PC-3 (cell line): Measurements from ENCODE around the gene SEMA4G. TPM values are rescaled to one million over a fixed set of nuclear protein-coding genes. Genes with fewer than 3 reads are reported as not detected.

Experiments
- ATAC-seq: fragments of 200-7000 bp; cut with Tn5 transposase; 2 replicates; pipeline ENCODE4 v1.9.1; 2020; ENCODE audit warnings: mild to moderate bottlenecking, moderate library complexity
- BruUV-seq: library from RNA; stranded (reverse); fragments of 400-500 nt; replicated peaks from 2 replicates; lab custom pipeline; 2021; lab: Mats Ljungman, UMichigan
- CTCF ChIA-PET: fragments of 300-600 bp; sonication (Branson Sonifier 250); formaldehyde crosslinking; loops from one replicate; lab custom pipeline; 2022; ENCODE audit warnings: antibody characterized with exemption; lab: Charles Lee
- POLR2A ChIA-PET: fragments of 300-600 bp; sonication (Branson Sonifier 250); formaldehyde crosslinking; loops from one replicate; lab custom pipeline; 2022; ENCODE audit warnings: antibody characterized with exemption; ENCODE audit not compliant: unreplicated experiment; lab: Charles Lee
- DNase-seq: peaks from one replicate; pipeline ENCODE4 v3.0.0-alpha.2; 2015
- H2AFZ ChIP-seq: fragments of 300-600 bp; sonication (generic); 2 replicates; pipeline ENCODE4 v1.6.0; 2016; ENCODE audit warnings: antibody characterized with exemption, low read length
- H3F3A ChIP-seq: fragments of 300-600 bp; sonication (generic); one replicate; pipeline ENCODE4 v1.6.0; 2017; ENCODE audit warnings: antibody characterized with exemption, low read length, control low read depth, mild to moderate bottlenecking; ENCODE audit not compliant: unreplicated experiment
- H3K27ac ChIP-seq: fragments of 300-600 bp; sonication (generic); 2 replicates; pipeline ENCODE4 v1.5.1; 2016; ENCODE audit warnings: mild to moderate bottlenecking, low read length
- H3K27me3 ChIP-seq: fragments of 300-600 bp; sonication (generic); 2 replicates; pipeline ENCODE4 v1.6.1; 2016; ENCODE audit warnings: low read length, mixed read lengths
- H3K36me3 ChIP-seq: fragments of 300-600 bp; sonication (generic); 2 replicates; pipeline ENCODE4 v1.6.1; 2016; ENCODE audit warnings: low read depth, mixed run types, low read length, mixed read lengths
- H3K4me1 ChIP-seq: fragments of 300-600 bp; sonication (generic); 2 replicates; pipeline ENCODE4 v1.5.1; 2016; ENCODE audit warnings: low read length; ENCODE audit not compliant: insufficient read depth
- H3K4me2 ChIP-seq: fragments of 300-600 bp; sonication (generic); 2 replicates; pipeline ENCODE4 v1.6.0; 2016; ENCODE audit warnings: low read length
- H3K4me3 ChIP-seq: fragments of 300-600 bp; sonication (generic); 2 replicates; pipeline ENCODE4 v1.5.1; 2016; ENCODE audit warnings: mild to moderate bottlenecking, low read length, mixed read lengths
- H3K79me2 ChIP-seq: fragments of 300-600 bp; sonication (generic); 2 replicates; pipeline ENCODE4 v1.6.1; 2017; ENCODE audit warnings: low read length, mixed read lengths
- H3K9ac ChIP-seq: fragments of 300-600 bp; sonication (generic); 2 replicates; pipeline ENCODE4 v1.6.0; 2016; ENCODE audit warnings: mild to moderate bottlenecking, low read length
- H3K9me2 ChIP-seq: fragments of 300-600 bp; sonication (generic); replicated peaks from 2 replicates; pipeline ENCODE4 v1.6.1; 2016; ENCODE audit warnings: mixed run types, low read length, mixed read lengths
- H3K9me3 ChIP-seq: fragments of 300-600 bp; sonication (generic); 2 replicates; pipeline ENCODE4 v1.6.1; 2016; ENCODE audit warnings: low read length, mixed read lengths
- H4K20me1 ChIP-seq: fragments of 300-600 bp; sonication (generic); 2 replicates; pipeline ENCODE4 v1.6.1; 2016; ENCODE audit warnings: low read length, mixed read lengths
- CTCF ChIP-seq: fragments of 300-600 bp; sonication (generic); conservative IDR thresholded peaks from 2 replicates; pipeline ENCODE4 v1.5.1; 2017; ENCODE audit warnings: antibody characterized with exemption, low read depth, mild to moderate bottlenecking, low read length
- EZH2 ChIP-seq: fragments of 300-600 bp; sonication (generic); IDR thresholded peaks from one replicate; pipeline ENCODE4 v1.6.1; 2017; ENCODE audit warnings: antibody characterized with exemption, mild to moderate bottlenecking, low read length; ENCODE audit not compliant: unreplicated experiment
- EZH2phosphoT487 ChIP-seq: fragments of 300-600 bp; sonication (generic); IDR thresholded peaks from 2 replicates; pipeline ENCODE4 v1.6.1; 2018; ENCODE audit warnings: mild to moderate bottlenecking, antibody characterized with exemption, low read length, borderline replicate concordance
- intact Hi-C: fragments of 100-400 bp; cut with micrococcal nuclease; formaldehyde crosslinking; loops from 2 replicates; pipeline ENCODE4 v1.9.0; 2023
- total RNA-seq: library from RNA; depleted of rRNA; stranded (reverse); fragments of >200 nt; gene quantifications from 2 replicates; pipeline ENCODE4 v1.2.3, GENCODE V29; 2014

SEMA4G gene
- total RNA-seq, 1 experiment from 2014 or later: 2.6 TPM

GRCh38 chr10:101002456-101002855 is 33.2 kb downstream of the SEMA4G start:
- ChIA-PET POLR2A (no interaction called here), CTCF (no interaction called here)
- H3K4me2 ChIP-seq: no peak overlapping the region
- intact Hi-C loops: no loop called here
- BruUV-seq: no TSS peak
- ATAC-seq (no peak), DNase-seq (no peak)
- no peaks in the 10 kb centered on the region for H3K9me2 ChIP-seq
- peaks cover 40% of the 10 kb centered on the region for H3K79me2 ChIP-seq
- no peak overlapping the region for H2AFZ ChIP-seq
- no peaks in the 10 kb centered on the region for H3K27me3 ChIP-seq
- H3K36me3 ChIP-seq: no peaks in the 10 kb centered on the region
- H3K27ac ChIP-seq: no peak overlapping the region
- no peaks in the 10 kb centered on the region for H3K9me3 ChIP-seq
- peaks cover 30% of the 10 kb centered on the region for H3K4me1 ChIP-seq
- H3K9ac ChIP-seq: no peak overlapping the region
- no peak for TF ChIP-seq CTCF
- TF ChIP-seq EZH2phosphoT487: no peak
- no peak for TF ChIP-seq EZH2
- H3F3A ChIP-seq: no peaks in the 10 kb centered on the region
- H4K20me1 ChIP-seq: no peaks in the 10 kb centered on the region
- H3K4me3 ChIP-seq: no peak overlapping the region

GRCh38 chr10:101003639-101004206 is 34.4 kb downstream of the SEMA4G start:
- CTCF ChIA-PET: no interaction called here
- Histone ChIP-seq H3K9me2 (no peaks in the 10 kb centered on the region), H2AFZ (no peak overlapping the region), H3K36me3 (no peaks in the 10 kb centered on the region), H4K20me1 (no peaks in the 10 kb centered on the region), H3K27me3 (no peaks in the 10 kb centered on the region), H3K4me2 (no peak overlapping the region), H3F3A (no peaks in the 10 kb centered on the region), H3K9ac (no peak overlapping the region), H3K27ac (no peak overlapping the region), H3K4me1 (peaks cover 20% of the 10 kb centered on the region), H3K9me3 (no peaks in the 10 kb centered on the region), H3K79me2 (peaks cover 30% of the 10 kb centered on the region), H3K4me3 (no peak overlapping the region)
- no peak for TF ChIP-seq EZH2phosphoT487
- no peak for TF ChIP-seq EZH2
- DNase-seq (no peak), ATAC-seq (no peak)
- intact Hi-C loops: no loop called here
- no TSS peak for BruUV-seq
- POLR2A ChIA-PET: no interaction called here

GRCh38 chr10:101005361-101005760 is 36.1 kb downstream of the SEMA4G start:
- H3K9me2 ChIP-seq: no peaks in the 10 kb centered on the region
- DNase-seq: no peak
- H3K4me3 ChIP-seq: no peak overlapping the region
- CTCF ChIA-PET: no interaction called here
- H2AFZ ChIP-seq: no peak overlapping the region
- no peaks in the 10 kb centered on the region for H3K27me3 ChIP-seq
- H3K4me1 ChIP-seq: peaks cover 15% of the 10 kb centered on the region
- no peaks in the 10 kb centered on the region for H4K20me1 ChIP-seq
- no peak overlapping the region for H3K27ac ChIP-seq
- no peaks in the 10 kb centered on the region for H3K36me3 ChIP-seq
- no TSS peak for BruUV-seq
- H3K79me2 ChIP-seq: peaks cover 22% of the 10 kb centered on the region
- TF ChIP-seq EZH2: no peak
- no peak for TF ChIP-seq CTCF
- TF ChIP-seq EZH2phosphoT487: no peak
- POLR2A ChIA-PET: no interaction called here
- no peak overlapping the region for H3K9ac ChIP-seq
- H3K9me3 ChIP-seq: no peaks in the 10 kb centered on the region
- no peak for ATAC-seq
- no peak overlapping the region for H3K4me2 ChIP-seq
- H3F3A ChIP-seq: no peaks in the 10 kb centered on the region
- intact Hi-C loops: no loop called here
